Measurements from ENCODE around the gene KCNH4. TPM values are rescaled to one million over a fixed set of nuclear protein-coding genes. Genes with fewer than 3 reads are reported as not detected.

Gene KCNH4
- total RNA-seq, 2 donors from 2014 or later, result not detected

DNA sequence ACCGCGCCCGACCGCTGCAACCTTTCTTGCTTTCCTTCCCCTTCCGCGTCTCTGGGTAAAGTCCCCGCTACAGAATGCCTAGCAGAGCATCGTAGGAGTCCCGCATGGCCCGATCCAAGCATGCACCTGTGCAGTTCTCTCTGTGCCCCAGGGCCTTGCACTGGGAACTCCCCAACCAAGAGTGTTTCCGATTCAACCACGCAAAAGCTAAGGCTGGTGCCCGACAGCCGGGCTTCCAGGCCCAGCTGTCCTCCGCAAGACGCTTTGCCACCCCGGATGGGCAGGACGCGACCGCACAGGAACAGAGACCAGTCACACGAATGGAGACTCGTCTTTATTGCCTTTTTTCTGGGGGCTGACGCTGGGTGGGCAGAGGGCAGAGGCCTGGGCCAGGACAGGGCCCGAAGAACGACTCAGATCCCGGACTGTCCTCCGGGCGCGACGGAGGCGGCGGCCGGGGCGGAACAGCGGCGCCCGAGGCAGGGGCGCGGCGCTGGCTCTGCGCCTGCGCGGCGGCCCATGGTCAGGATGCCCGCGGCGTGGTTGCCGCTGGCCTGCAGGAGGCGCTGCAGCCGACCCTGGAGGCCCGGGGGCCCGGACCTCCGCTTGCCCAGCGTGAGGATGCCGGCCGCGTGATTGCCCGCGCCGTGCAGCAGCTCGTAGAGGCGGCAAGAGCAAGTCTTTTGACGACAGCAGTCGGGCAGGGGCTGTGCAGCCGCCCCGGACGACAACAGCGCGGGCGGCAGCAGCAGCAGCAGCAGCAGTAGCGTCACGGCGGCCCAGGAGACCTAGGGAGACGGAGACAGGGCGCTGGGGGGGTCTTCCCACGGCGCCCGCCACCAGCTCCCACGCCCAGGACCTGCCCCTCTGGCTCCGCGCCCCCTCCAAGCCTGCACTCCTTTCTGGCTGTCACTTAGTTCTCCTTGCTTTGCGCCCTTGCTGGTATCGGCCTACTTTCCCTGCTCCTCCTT lies 3.1 kb upstream of the KCNH4 start:
- ATAC-seq (peak; percentile 88), DNase-seq (peak; percentile 75 to 84 (median 77))
- H3K36me3 ChIP-seq (replicated peaks in 1 of 2; ENCODE audit: insufficient read depth in 1 of 2, low read depth in 2 of 2), result no peaks in the 10 kb centered on the region
- 5 to 10% methylated on average over 17 to 75 of the region's 83 CpGs for WGBS, 2 donors
- H3K27me3 ChIP-seq, result peaks cover 0 to 6% of the 10 kb centered on the region in 2 donors
- H3K4me3 ChIP-seq, result peak overlapping the region in 1 of 2 donors; percentile 13
- no peaks in the 10 kb centered on the region for H3K9me3 ChIP-seq
- H3K4me1 ChIP-seq, result peaks cover 36% of the 10 kb centered on the region
- TF ChIP-seq POLR2A (IDR thresholded peaks at IDR 0.05), result peak in 2 of 3 donors; percentile 60 to 68
- TF ChIP-seq, protein P1, sequence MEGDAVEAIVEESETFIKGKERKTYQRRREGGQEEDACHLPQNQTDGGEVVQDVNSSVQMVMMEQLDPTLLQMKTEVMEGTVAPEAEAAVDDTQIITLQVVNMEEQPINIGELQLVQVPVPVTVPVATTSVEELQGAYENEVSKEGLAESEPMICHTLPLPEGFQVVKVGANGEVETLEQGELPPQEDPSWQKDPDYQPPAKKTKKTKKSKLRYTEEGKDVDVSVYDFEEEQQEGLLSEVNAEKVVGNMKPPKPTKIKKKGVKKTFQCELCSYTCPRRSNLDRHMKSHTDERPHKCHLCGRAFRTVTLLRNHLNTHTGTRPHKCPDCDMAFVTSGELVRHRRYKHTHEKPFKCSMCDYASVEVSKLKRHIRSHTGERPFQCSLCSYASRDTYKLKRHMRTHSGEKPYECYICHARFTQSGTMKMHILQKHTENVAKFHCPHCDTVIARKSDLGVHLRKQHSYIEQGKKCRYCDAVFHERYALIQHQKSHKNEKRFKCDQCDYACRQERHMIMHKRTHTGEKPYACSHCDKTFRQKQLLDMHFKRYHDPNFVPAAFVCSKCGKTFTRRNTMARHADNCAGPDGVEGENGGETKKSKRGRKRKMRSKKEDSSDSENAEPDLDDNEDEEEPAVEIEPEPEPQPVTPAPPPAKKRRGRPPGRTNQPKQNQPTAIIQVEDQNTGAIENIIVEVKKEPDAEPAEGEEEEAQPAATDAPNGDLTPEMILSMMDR (IDR thresholded peaks at IDR 0.05), result peak; percentile 54 to 95 (median 91)
- intact Hi-C loops (cut with DNase I), result no loop called here
- H3K27ac ChIP-seq, result peak overlapping the region; percentile 28 to 80 (median 60)

DNA sequence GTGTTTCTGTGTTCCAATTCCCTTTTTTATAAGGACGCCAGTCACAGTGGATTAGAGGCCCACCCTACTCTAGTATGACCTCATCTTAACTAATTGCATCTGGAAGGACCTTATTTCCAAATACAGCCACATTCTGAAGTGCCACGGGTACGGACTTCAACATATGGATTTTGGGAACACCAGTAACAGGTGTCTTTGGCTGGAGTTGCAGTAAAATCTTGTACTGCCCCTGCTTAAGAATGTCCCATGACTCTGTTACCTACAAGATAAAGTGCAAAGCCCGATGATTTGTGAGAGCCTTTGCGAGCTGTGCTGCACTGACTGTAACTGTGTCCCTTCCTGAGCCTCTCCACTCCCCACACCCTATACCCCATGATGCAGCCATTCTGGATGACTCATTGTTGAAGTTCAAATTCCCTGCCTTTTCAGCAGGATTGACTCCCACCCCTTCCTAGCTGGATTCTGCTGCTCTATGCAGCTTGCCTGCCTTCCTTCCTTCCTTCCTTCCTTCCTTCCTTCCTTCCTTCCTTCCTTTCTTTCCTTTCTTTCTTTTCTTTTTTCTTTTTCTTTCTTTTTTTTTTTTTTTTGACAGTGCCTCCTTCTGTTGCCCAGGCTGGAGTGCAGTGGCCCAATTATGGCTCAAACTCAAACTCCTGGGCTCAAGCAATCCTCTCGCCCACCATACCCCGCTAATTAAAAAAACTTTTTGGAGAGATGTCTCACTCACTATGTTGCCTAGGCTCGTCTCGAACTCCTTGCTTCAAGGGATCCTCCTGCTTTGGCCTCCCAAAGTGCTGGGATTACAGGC lies 2.2 kb upstream of the KCNH4 start:
- no peak for DNase-seq
- peak overlapping the region in 1 of 2 donors; percentile 13 for H3K4me3 ChIP-seq
- H3K9me3 ChIP-seq, result no peaks in the 10 kb centered on the region
- peaks cover 36% of the 10 kb centered on the region for H3K4me1 ChIP-seq
- no peak for ATAC-seq
- intact Hi-C loops (cut with DNase I), result no loop called here
- H3K27ac ChIP-seq, result peak overlapping the region in 3 of 4 donors; percentile 28 to 80 (median 73)
- TF ChIP-seq, protein P1 (IDR thresholded peaks at IDR 0.05), result no peak
- no peak for TF ChIP-seq POLR2A (IDR thresholded peaks at IDR 0.05)
- no peaks in the 10 kb centered on the region for H3K36me3 ChIP-seq (replicated peaks in 1 of 2; ENCODE audit: insufficient read depth in 1 of 2, low read depth in 2 of 2)
- 63 to 78% methylated on average over 7 to 9 of the region's 9 CpGs for WGBS, 2 donors
- peaks cover 0 to 6% of the 10 kb centered on the region in 2 donors for H3K27me3 ChIP-seq

DNA sequence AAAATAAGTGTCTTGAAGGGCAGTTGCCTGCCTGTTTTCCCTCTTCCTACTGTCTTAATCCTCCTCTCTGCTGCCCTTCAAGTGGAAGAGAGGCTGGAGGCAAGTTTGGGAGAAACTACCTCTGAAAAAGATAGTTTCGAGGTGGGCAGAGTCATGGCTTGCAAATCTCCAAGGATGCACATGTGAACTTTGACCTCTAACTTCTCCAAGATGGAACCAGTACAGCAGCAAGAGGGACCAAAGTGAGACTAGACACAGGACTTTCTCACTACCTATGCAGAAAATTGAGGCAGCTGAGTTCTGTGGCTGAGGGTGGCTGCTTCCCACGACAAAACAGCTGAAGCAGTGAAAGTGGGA lies 887 bp upstream of the KCNH4 start:
- Histone ChIP-seq H3K27me3 (peaks cover 0 to 6% of the 10 kb centered on the region in 2 donors), H3K4me3 (no peak overlapping the region), H3K9me3 (no peaks in the 10 kb centered on the region), H3K4me1 (peaks cover 36% of the 10 kb centered on the region), H3K36me3 (replicated peaks in 1 of 2; ENCODE audit: insufficient read depth in 1 of 2, low read depth in 2 of 2) (no peaks in the 10 kb centered on the region), H3K27ac (no peak overlapping the region)
- no peak for ATAC-seq
- no peak for DNase-seq
- WGBS, 2 donors, result 69 to 84% methylated on average over 2 of the region's 2 CpGs
- TF ChIP-seq POLR2A (IDR thresholded peaks at IDR 0.05), result no peak
- TF ChIP-seq, protein P1 (IDR thresholded peaks at IDR 0.05), result no peak
- intact Hi-C loops (cut with DNase I), result no loop called here

GRCh38 chr17:42180411-42180921 lies 476 bp downstream of the KCNH4 start:
- DNase-seq, result no peak
- Histone ChIP-seq H3K36me3 (replicated peaks in 1 of 2; ENCODE audit: insufficient read depth in 1 of 2, low read depth in 2 of 2) (no peaks in the 10 kb centered on the region), H3K27me3 (peaks cover 0 to 6% of the 10 kb centered on the region in 2 donors), H3K4me3 (no peak overlapping the region), H3K27ac (no peak overlapping the region), H3K9me3 (no peaks in the 10 kb centered on the region), H3K4me1 (peaks cover 36% of the 10 kb centered on the region)
- no peak for ATAC-seq
- WGBS, 2 donors, result 3 to 5% methylated on average over 18 to 33 of the region's 33 CpGs
- intact Hi-C loops (cut with DNase I), result no loop called here
- TF ChIP-seq POLR2A (IDR thresholded peaks at IDR 0.05), result no peak
- TF ChIP-seq, protein P1 (IDR thresholded peaks at IDR 0.05), result no peak

Measured in body of pancreas (tissue), 4 donors.